GM18873 (cell line): Measurements from ENCODE around the gene GIPC3.

Experiments
- ATAC-seq: cut with Tn5 transposase; IDR thresholded peaks from one replicate; pipeline ENCODE4 v1.9.1; 2021; ENCODE audit warnings: mild to moderate bottlenecking, moderate library complexity, moderate number of reproducible peaks; ENCODE audit not compliant: unreplicated experiment, low FRiP score

Gene GIPC3

GRCh38 chr19:3632739-3633558, 47.7 kb downstream of the GIPC3 start:
- ATAC-seq, result no peak

GRCh38 chr19:3633559-3633988, 48.3 kb downstream of the GIPC3 start:
- ATAC-seq, result no peak

DNA sequence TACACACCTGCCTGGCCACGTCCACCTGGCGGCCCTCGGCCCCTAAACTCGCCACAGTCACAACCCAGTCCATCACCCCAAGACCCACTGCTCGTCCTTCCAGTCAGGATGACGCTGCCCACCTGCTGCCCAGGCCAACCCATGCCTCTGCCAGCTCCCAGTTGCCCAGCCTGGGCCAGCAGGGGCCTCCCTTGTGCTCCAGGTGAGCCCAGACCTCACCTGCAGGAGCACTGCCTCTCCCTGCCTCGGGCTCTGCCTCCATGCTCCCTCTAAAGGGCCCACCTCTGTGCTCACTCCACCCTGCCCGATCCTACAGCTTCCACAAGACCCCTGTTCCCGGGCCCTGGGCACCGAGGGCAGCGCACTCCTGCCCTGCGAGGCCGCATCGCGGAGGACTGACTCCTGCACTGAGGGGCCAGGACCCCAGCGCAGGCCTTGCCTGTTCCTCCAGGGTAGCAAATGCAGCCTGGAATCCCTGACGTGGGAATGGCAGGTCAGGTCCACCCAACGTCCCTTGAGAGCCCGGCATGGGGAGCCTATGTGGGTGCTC, 49.3 kb downstream of the GIPC3 start:
- ATAC-seq, result no peak

DNA sequence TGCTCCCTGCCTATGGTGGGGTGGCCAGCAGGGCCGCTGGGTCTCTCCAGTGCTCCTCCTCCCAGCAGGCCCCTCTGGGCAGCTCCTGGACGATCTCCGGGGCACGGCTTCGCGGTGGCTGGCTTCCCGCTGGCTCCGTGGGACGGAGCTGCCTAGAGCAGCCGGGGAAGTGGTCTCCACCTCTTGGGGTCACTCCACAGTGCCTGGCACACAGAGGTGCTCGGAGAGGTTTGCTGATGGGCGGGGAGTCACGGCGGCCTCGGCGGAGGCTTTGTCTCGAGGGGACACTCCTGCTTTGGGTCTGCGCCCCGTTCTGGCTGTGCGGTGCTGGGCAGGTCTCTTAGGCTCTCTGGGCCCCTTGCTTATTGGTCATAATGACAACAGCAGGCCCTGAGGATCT, 51.2 kb downstream of the GIPC3 start:
- no peak for ATAC-seq

DNA sequence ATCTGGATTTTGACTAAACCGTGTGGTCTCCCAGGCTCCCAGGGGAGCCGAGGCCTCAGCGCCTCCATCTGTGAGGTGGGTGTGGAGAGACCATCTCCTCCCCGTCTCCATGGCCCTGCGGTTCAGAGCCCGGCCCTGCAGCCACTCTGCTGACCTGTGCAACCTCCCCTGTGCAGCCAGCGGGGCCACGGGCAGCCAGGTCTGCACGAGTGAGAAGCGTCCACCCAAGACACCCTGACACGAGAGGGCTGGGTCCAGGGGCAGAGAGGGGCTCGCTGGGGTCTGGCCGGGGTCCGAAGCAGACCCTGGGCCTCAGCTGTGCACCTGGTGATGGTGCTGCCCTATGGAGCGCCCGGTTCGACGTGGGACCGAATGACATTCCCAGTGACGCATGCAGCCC, 51.7 kb downstream of the GIPC3 start:
- no peak for ATAC-seq

GRCh38 chr19:3637621-3638020, 52.3 kb downstream of the GIPC3 start:
- no peak for ATAC-seq

DNA sequence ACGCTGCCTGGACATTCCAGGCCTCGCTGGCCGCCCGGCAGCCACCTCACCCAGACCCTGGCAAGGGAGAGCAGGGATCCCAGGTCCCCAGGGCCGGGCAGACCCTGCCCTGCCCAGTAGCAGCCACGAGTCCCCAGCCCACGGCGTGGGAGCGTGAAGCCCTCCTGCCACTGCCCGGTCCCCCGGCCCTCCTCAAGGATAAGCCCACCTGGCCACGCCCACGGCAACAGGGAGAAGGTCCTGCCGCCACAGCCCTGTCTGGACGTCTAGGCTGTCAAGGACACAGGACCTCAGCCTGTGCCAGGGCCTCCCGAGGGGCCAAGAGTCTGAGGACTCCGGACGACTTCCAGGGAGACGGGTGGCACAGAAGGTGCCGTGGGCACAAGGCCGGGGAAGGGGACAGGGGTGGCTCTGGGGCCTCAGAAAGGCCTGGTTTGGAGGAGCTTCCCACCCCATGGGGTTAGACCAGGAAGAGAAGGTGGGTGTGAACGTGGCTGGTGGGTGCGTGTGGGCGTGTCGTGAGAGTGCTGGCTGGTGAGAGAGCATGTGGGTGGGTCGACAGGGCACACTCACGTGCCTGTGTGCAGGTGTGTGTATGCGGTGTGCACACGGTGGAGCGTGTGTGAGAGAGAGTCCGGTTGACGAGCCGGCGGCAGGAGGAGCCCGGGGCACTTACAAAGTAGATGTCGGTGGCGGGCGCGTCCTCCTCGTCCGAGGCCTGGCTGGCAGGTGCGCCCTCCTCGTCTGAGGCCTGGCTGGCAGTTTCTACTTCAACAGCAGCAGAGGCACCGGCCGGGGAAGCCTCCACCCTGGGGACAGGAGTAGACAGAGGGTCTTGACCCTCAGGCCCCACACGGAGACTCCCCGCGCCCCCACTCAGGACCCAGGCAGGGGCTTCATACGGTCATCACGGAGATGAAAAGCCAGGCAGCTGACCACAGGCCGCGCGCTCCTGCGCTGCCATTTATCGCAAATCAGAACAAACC, 53.2 kb downstream of the GIPC3 start:
- ATAC-seq, result no peak

- no peak for ATAC-seq
Measured at GRCh38 chr19:3639479-3639878, 54.2 kb downstream of the GIPC3 start.

GRCh38 chr19:3641515-3642269, 56.4 kb downstream of the GIPC3 start:
- no peak for ATAC-seq

- ATAC-seq, result no peak
Measured at GRCh38 chr19:3642296-3642695, 57.0 kb downstream of the GIPC3 start.
